ENCODE measurements around the gene MSI2. TPM values are rescaled to one million over a fixed set of nuclear protein-coding genes. Genes with fewer than 3 reads are reported as not detected.

Gene MSI2
- total RNA-seq, 4 donors from 2014 or later = 9.9 to 18.5 (median 13.8) TPM

DNA sequence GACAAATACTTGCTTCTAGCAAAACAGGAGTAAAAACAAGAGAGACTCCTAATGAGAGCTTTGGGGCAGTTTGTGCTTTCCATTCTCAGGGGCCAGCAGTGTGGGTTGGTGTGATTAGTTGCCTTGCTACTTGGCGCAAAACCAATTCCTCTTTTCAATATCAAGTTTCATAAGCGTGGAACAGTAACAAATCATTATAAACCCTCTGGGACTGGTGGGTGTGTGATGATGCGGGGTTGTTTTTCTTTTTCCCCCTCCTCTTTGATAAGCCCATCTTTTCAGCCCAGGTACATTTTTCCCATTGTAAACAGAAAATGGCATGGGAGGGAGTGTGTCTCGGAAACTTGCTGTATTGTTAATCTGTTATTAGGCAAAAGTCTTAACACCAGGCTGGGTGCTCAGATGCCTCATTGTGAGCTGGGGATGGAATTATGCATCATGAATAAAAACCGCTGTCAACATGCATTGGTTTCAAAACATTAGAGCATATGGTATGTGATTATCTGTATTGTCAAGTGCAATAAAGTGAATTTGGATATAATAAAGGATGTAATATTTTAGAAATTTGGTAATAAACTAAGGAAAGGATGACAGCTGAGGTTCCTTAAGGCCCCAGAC, 322.4 kb downstream of the MSI2 start:
- intact Hi-C loops (cut with DNase I; ENCODE audit: low total_unique reads) = no loop called here
- no peak for DNase-seq (ENCODE audit: low spot score in 2 of 2)
- no peak overlapping the region for H3K4me3 ChIP-seq (ENCODE audit: low read depth, poor library complexity, severe bottlenecking)
- TF ChIP-seq, protein P1, sequence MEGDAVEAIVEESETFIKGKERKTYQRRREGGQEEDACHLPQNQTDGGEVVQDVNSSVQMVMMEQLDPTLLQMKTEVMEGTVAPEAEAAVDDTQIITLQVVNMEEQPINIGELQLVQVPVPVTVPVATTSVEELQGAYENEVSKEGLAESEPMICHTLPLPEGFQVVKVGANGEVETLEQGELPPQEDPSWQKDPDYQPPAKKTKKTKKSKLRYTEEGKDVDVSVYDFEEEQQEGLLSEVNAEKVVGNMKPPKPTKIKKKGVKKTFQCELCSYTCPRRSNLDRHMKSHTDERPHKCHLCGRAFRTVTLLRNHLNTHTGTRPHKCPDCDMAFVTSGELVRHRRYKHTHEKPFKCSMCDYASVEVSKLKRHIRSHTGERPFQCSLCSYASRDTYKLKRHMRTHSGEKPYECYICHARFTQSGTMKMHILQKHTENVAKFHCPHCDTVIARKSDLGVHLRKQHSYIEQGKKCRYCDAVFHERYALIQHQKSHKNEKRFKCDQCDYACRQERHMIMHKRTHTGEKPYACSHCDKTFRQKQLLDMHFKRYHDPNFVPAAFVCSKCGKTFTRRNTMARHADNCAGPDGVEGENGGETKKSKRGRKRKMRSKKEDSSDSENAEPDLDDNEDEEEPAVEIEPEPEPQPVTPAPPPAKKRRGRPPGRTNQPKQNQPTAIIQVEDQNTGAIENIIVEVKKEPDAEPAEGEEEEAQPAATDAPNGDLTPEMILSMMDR (IDR thresholded peaks at IDR 0.05) = no peak
- TF ChIP-seq POLR2A (IDR thresholded peaks at IDR 0.05) = no peak
- 70 to 80% methylated on average over 5 of the region's 5 CpGs for WGBS, 2 donors

DNA sequence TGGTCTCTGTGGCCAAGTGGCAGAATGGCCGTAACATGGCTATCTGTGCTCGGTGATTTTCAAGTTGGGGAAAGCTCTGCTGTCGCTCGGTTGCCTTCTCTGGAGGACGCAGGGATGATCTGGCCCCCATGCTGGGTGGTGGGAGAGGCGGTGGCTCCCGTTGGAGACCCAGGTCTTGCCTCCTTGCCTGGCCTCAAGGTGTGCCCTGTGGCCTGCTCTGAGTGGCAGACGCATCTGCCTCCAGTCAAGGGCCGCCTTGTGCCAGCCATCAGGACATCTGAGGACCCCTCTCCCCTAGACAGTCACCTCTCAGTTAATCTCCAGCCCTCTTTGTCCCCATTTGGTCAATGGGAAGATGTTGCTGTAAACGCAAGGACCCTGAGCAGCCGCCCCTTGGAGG, 322.9 kb downstream of the MSI2 start:
- intact Hi-C loops (cut with DNase I; ENCODE audit: low total_unique reads) = no loop called here
- no peak overlapping the region for H3K4me3 ChIP-seq (ENCODE audit: low read depth, poor library complexity, severe bottlenecking)
- 93 to 96% methylated on average over 11 of the region's 11 CpGs for WGBS, 2 donors
- TF ChIP-seq POLR2A (IDR thresholded peaks at IDR 0.05) = no peak
- TF ChIP-seq, protein P1 (IDR thresholded peaks at IDR 0.05) = no peak
- no peak for DNase-seq (ENCODE audit: low spot score in 2 of 2)

DNA sequence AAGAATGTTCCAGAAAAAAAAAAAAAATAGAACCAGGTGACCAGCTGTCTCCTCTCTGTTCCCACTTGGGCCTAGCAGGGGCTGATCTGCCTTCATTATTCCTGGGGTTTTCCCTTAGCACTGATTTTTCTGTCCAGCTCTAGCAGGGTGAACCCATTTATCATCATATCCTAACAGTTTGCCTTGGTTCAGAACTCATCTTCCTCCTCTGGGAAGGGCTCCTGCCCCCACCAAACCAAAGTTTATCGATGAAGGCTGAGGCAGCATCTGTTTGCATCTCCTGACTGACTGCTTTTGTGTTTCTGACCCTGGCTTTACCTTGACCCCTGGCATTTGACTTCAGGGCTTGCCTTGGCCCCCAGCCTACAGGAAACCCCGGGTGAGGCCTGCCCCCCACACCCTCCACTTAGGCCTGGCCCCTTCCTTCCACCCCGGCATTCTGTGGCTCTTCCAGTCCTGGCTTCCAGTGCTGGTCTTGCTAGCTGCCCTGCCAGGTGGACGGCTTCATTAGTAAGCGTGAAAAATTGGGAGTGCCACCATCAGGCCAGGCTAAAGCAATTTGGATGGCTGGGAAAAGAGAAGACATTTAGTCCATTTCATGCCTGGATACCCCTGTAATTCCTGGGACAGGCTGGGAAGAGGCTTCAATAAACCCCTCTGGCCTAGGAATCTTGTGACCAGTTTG, 323.9 kb downstream of the MSI2 start:
- H3K4me3 ChIP-seq (ENCODE audit: low read depth, poor library complexity, severe bottlenecking) = no peak overlapping the region
- WGBS, 2 donors = 84 to 87% methylated on average over 5 of the region's 5 CpGs
- DNase-seq (ENCODE audit: low spot score in 2 of 2) = no peak
- TF ChIP-seq, protein P1 (IDR thresholded peaks at IDR 0.05) = no peak
- TF ChIP-seq POLR2A (IDR thresholded peaks at IDR 0.05) = no peak
- intact Hi-C loops (cut with DNase I; ENCODE audit: low total_unique reads) = no loop called here

DNA sequence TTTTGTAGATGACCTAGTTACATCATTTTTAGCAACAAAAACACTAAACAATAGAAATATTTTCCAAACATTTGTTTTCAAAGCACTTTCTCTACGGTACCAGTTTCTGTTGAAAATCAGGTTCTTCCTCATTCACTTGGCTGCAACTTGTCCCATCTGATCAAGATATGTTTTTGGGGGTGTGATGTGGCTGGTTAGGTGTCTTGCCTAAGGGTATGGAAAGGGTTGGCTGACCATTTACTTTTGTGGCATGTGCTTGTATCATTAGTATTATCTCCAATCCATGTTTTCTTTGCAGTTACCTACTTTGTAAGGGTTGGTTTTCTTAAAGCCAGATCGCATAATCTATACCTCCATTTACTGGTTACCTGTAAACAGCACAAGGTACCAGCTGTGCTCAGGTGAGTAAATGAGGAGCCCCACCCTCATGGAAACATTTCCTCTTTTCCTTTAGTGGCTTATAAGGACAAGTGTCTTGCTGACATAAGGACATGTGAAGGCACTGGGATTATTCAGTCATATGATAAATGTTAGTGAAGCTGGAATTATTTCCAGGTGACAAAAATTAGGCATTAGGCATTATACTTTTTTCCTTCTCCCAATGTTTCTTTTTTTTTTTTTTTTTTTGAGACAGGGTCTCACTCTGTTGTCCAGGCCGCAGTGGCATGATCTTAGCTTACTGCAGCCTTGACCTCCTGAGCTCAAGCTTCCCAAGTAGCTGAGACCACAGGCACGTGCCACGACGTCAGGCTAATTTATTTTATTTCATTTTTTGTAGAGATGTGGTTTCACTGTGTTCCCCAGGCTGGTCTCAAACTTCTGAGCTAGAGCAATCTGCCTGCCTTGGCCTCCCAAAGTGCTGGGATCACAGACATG, 326.8 kb downstream of the MSI2 start:
- 70 to 81% methylated on average over 6 of the region's 6 CpGs for WGBS, 2 donors
- no peak overlapping the region for H3K4me3 ChIP-seq (ENCODE audit: low read depth, poor library complexity, severe bottlenecking)
- DNase-seq (ENCODE audit: low spot score in 2 of 2) = no peak
- TF ChIP-seq, protein P1 (IDR thresholded peaks at IDR 0.05) = no peak
- TF ChIP-seq POLR2A (IDR thresholded peaks at IDR 0.05) = no peak
- intact Hi-C loops (cut with DNase I; ENCODE audit: low total_unique reads) = no loop called here

DNA sequence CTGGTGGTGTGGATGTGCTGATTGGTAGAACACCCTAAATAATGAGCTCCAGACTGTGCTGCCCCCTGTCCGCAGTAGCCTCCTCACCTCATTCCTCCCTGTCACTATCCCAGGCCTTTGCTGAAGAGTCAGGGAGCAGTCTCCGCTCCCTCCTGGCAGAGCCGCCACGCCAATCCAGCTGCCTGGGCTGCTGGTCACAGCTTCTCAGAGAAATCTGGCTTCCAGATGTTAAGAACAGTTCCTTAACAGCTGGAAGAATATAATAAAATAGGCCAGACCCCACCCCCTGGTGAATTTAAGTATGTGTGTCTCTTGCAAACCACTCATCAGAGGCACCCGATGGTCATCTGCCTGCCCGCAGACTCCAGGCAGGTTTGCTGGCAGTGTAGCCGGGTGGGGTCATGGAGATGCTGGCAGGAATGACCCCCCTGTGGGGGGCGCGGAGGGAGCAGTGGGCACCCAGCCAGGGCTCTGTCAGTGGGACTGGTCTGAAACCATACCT, 327.8 kb downstream of the MSI2 start:
- intact Hi-C loops (cut with DNase I; ENCODE audit: low total_unique reads) = no loop called here
- no peak for TF ChIP-seq POLR2A (IDR thresholded peaks at IDR 0.05)
- TF ChIP-seq, protein P1 (IDR thresholded peaks at IDR 0.05) = no peak
- no peak overlapping the region for H3K4me3 ChIP-seq (ENCODE audit: low read depth, poor library complexity, severe bottlenecking)
- DNase-seq (ENCODE audit: low spot score in 2 of 2) = no peak
- 65 to 78% methylated on average over 8 to 9 of the region's 9 CpGs for WGBS, 2 donors
